T47D (cell line): ENCODE data around the gene GLB1L2.

Experiments used
- DNase-seq, 2 experiments: peaks; one replicate each; pipeline versions ENCODE4 v3.0.0 to v3.0.0-alpha.2; 2011 to 2012; ENCODE audit warnings: low read depth in 1 of 2, low spot score in 1 of 2
- JUND ChIP-seq: IDR thresholded peaks from 2 replicates; pipeline ENCODE4 v1.6.1; 2012; ENCODE audit warnings: low read depth
- in situ Hi-C: cut with HindIII; loops from 2 replicates; pipeline ENCODE4 v1.10.0; 2016; ENCODE audit warnings: low sequenced_read_pairs, low pct_unique_long_range_greater_than_20kb

GLB1L2 gene

GRCh38 chr11:134391656-134392055 is 59.9 kb downstream of the GLB1L2 start:
- in situ Hi-C loops: no loop called here
- no peak for DNase-seq
- no peak for TF ChIP-seq JUND

GRCh38 chr11:134392953-134393615 is 61.3 kb downstream of the GLB1L2 start:
- in situ Hi-C loops: no loop called here
- TF ChIP-seq JUND: no peak
- no peak for DNase-seq

- DNase-seq: peak; percentile 87 to 99
- in situ Hi-C loops: no loop called here
- TF ChIP-seq JUND: no peak
Observed at GRCh38 chr11:134393638-134394037, 61.9 kb downstream of the GLB1L2 start.

GRCh38 chr11:134394311-134394710 is 62.5 kb downstream of the GLB1L2 start:
- no peak for TF ChIP-seq JUND
- DNase-seq: no peak
- in situ Hi-C loops: no loop called here

- in situ Hi-C loops: no loop called here
- DNase-seq: no peak
- no peak for TF ChIP-seq JUND
Observed at GRCh38 chr11:134395002-134395401, 63.2 kb downstream of the GLB1L2 start.

GRCh38 chr11:134397304-134398078 is 65.7 kb downstream of the GLB1L2 start:
- DNase-seq: no peak
- in situ Hi-C loops: no loop called here
- no peak for TF ChIP-seq JUND

- no peak for TF ChIP-seq JUND
- in situ Hi-C loops: no loop called here
- no peak for DNase-seq
Observed at GRCh38 chr11:134398079-134398444, 66.3 kb downstream of the GLB1L2 start.

- in situ Hi-C loops: no loop called here
- DNase-seq: no peak
Observed at GRCh38 chr11:134398644-134399292, 67.0 kb downstream of the GLB1L2 start.

GRCh38 chr11:134399293-134399654 is 67.5 kb downstream of the GLB1L2 start:
- DNase-seq: no peak

More at GRCh38 chr11:134398644-134399292, 67.0 kb downstream of the GLB1L2 start:
- no peak for TF ChIP-seq JUND

GRCh38 chr11:134399996-134400395 is 68.2 kb downstream of the GLB1L2 start:
- no peak for TF ChIP-seq JUND

More at GRCh38 chr11:134399293-134399654, 67.5 kb downstream of the GLB1L2 start:
- in situ Hi-C loops: no loop called here
- TF ChIP-seq JUND: no peak

GRCh38 chr11:134401825-134402809 is 70.3 kb downstream of the GLB1L2 start:
- in situ Hi-C loops: no loop called here
- peak in 1 of 2 experiments; percentile 66 for DNase-seq
- no peak for TF ChIP-seq JUND

More at GRCh38 chr11:134399996-134400395, 68.2 kb downstream of the GLB1L2 start:
- in situ Hi-C loops: no loop called here
- no peak for DNase-seq

- no peak for TF ChIP-seq JUND
- in situ Hi-C loops: no loop called here
- no peak for DNase-seq
Observed at GRCh38 chr11:134402910-134403309, 71.1 kb downstream of the GLB1L2 start.
